Endothelial cell of umbilical vein (primary cell): ENCODE data around the gene THAP3. TPM values are rescaled to one million over a fixed set of nuclear protein-coding genes. Genes with fewer than 3 reads are reported as not detected.

Experiments
- BruUV-seq: library from RNA; stranded (reverse); fragments of 400-500 nt; replicated peaks from 2 replicates; lab custom pipeline; 2021; lab: Mats Ljungman, UMichigan
- CTCF ChIA-PET: fragments of 300-600, 350-600 bp; sonication (Branson Sonifier 250); formaldehyde crosslinking; loops from one replicate; lab custom pipeline; 2021; ENCODE audit warnings: antibody characterized with exemption, inconsistent platforms; lab: Charles Lee
- POLR2A ChIA-PET: fragments of 300-600, 350-600 bp; sonication (Branson Sonifier 250); formaldehyde crosslinking; loops from one replicate; lab custom pipeline; 2021; ENCODE audit warnings: antibody characterized with exemption, inconsistent platforms; lab: Charles Lee
- DNase-seq: peaks from one replicate; pipeline ENCODE4 v3.0.0-alpha.2; 2011; ENCODE audit warnings: low read depth, low spot score
- FAIRE-seq: peaks from 2 replicates; lab custom pipeline; 2011; peaks lifted over from hg19 to GRCh38; lab: Jason Lieb, UNC
- H2AFZ ChIP-seq: 2 replicates; pipeline ENCODE4 v1.6.0; 2012; ENCODE audit warnings: low read depth, low read length, control low read depth, inconsistent platforms
- H3K27ac ChIP-seq: 2 replicates; pipeline ENCODE4 v1.5.1; 2011; ENCODE audit warnings: low read depth, mild to moderate bottlenecking, control low read depth, low read length, moderate library complexity; ENCODE audit not compliant: insufficient read depth
- H3K27me3 ChIP-seq, 2 experiments: 2 replicates each; pipeline versions ENCODE4 v1.6.0 to v1.6.1; 2011; ENCODE audit warnings: low read length in 2 of 2, mixed read lengths in 1 of 2; ENCODE audit not compliant: control insufficient read depth in 2 of 2, insufficient read depth in 2 of 2
- H3K36me3 ChIP-seq, 2 experiments: 2 replicates in 1 of 2; 3 replicates in 1 of 2; pipeline ENCODE4 v1.5.1; 2011; ENCODE audit warnings: low read length in 2 of 2, mild to moderate bottlenecking in 1 of 2, moderate library complexity in 1 of 2; ENCODE audit not compliant: control insufficient read depth in 2 of 2, insufficient read depth in 2 of 2; ENCODE audit errors: extremely low read depth in 1 of 2
- H3K4me1 ChIP-seq: 3 replicates; pipeline ENCODE4 v1.5.1; 2011; ENCODE audit warnings: mild to moderate bottlenecking, low read length; ENCODE audit not compliant: control insufficient read depth, insufficient read depth; ENCODE audit errors: extremely low read depth
- H3K4me2 ChIP-seq: 2 replicates; pipeline ENCODE4 v1.6.1; 2011; ENCODE audit warnings: low read length, control low read depth, mixed read lengths; ENCODE audit not compliant: insufficient read depth
- H3K4me3 ChIP-seq, 3 experiments: fragments of 200-600 bp in 1 of 3; sonication (generic), shearing (Covaris generic) in 1 of 3; replicated peaks in 1 of 3; 2 replicates each; pipeline ENCODE4 v1.5.1; 2011 to 2016; ENCODE audit warnings: control low read depth in 3 of 3, low read length in 3 of 3, mild to moderate bottlenecking in 2 of 3, inconsistent platforms in 1 of 3, low read depth in 1 of 3, moderate library complexity in 1 of 3; ENCODE audit not compliant: insufficient read depth in 1 of 3
- H3K79me2 ChIP-seq: 2 replicates; pipeline ENCODE4 v1.6.0; 2012; ENCODE audit warnings: low read length, inconsistent platforms; ENCODE audit not compliant: control insufficient read depth, insufficient read depth
- H3K9ac ChIP-seq: replicated peaks from 2 replicates; pipeline ENCODE3; 2011; ENCODE audit warnings: low read length, control low read depth; ENCODE audit not compliant: insufficient read depth; ENCODE audit errors: extremely low read depth
- H3K9me1 ChIP-seq: replicated peaks from 3 replicates; pipeline ENCODE4 v1.6.0; 2011; ENCODE audit warnings: mild to moderate bottlenecking, low read length; ENCODE audit not compliant: control insufficient read depth, insufficient read depth; ENCODE audit errors: extremely low read depth
- H3K9me3 ChIP-seq: replicated peaks from 2 replicates; pipeline ENCODE4 v1.5.1; 2012; ENCODE audit warnings: low read length, inconsistent platforms; ENCODE audit not compliant: control insufficient read depth, insufficient read depth
- H4K20me1 ChIP-seq: replicated peaks from 2 replicates; pipeline ENCODE3; 2011; ENCODE audit warnings: mild to moderate bottlenecking, low read length; ENCODE audit not compliant: control insufficient read depth, insufficient read depth; ENCODE audit errors: extremely low read depth
- EZH2 ChIP-seq: IDR thresholded peaks from 2 replicates; pipeline ENCODE4 v1.6.1; 2012; ENCODE audit warnings: borderline replicate concordance, low read depth, mild to moderate bottlenecking, moderate library complexity, low read length, inconsistent platforms; ENCODE audit not compliant: severe bottlenecking
- JUN ChIP-seq: IDR thresholded peaks from 2 replicates; pipeline ENCODE4 v1.6.1; 2011; ENCODE audit warnings: borderline replicate concordance, low read depth; ENCODE audit not compliant: insufficient read length, insufficient read depth
- MAX ChIP-seq: IDR thresholded peaks from 2 replicates; pipeline ENCODE4 v1.6.1; 2011; ENCODE audit not compliant: insufficient read depth, insufficient read length
- MYC ChIP-seq: IDR thresholded peaks from one replicate; pipeline ENCODE4 v1.6.1; 2011; ENCODE audit warnings: mild to moderate bottlenecking, low read depth, low read length
- POLR2AphosphoS5 ChIP-seq: IDR thresholded peaks from 2 replicates; pipeline ENCODE4 v1.6.1; 2012; ENCODE audit warnings: low read depth, mild to moderate bottlenecking, control low read depth, low read length, moderate library complexity; ENCODE audit not compliant: insufficient read depth
- dilution Hi-C: fragments of 300-500 bp; cut with MboI; formaldehyde crosslinking; loops from one replicate; pipeline ENCODE4 v1.15.0; 2019; ENCODE audit warnings: low sequenced_read_pairs; ENCODE audit not compliant: extremely low pct_ligation_motif_present
- intact Hi-C: fragments of 100-400 bp; cut with micrococcal nuclease; formaldehyde crosslinking; loops from one replicate; pipeline ENCODE4 v1.10.0; 2022
- polyA plus RNA-seq, 4 experiments: library from polyadenylated mRNA; depleted of rRNA in 3 of 4; stranded (reverse) in 3 of 4; unstranded in 1 of 4; fragments of >200 nt; gene quantifications; 2 replicates each; pipeline versions ENCODE4 v1.2.1 to v1.2.3, GENCODE V29; 2011 to 2012; ENCODE audit warnings: missing spikeins in 1 of 4
- total RNA-seq: library from RNA; stranded (reverse); gene quantifications from 2 replicates; pipeline ENCODE4 v1.2.3, GENCODE V29; 2021
- TF ChIP-seq, protein P1 (sequence below), 2 donors: IDR thresholded peaks; 1 replicate in 1 of 2; 2 replicates in 1 of 2; pipeline ENCODE4 v1.5.1; 2011; ENCODE audit warnings: low read length in 2 of 2, mild to moderate bottlenecking in 2 of 2, moderate library complexity in 2 of 2, control low read depth in 1 of 2, inconsistent platforms in 1 of 2, low read depth in 1 of 2; ENCODE audit not compliant: insufficient read depth in 1 of 2; ENCODE audit errors: extremely low read depth in 1 of 2

THAP3 gene
- total and polyA plus RNA-seq, 2 donors (not counting 3 experiments of a cell fraction or from before 2014, with no cell fraction given) = 11.3 to 16.7 TPM

DNA sequence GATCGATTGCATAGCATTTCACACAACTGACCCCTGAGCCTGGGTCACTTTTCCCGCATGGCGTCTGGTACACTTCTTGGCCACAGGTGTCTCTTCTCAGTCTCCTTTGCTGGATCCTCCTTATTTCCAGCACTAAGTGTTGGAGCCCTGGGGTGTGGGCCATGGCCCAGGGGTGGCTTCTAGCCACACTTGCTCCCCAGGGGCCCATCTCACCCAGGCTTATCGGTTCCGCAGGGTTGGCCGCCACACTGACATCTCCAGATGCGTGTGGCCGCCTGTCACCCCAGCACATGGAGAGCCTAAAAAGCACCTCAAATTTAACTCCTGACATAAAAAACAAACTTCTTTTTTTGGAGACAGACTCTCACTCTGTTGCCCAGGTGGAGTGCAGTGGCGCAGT is 2.4 kb downstream of the THAP3 start:
- no peak for FAIRE-seq
- ChIA-PET CTCF (no interaction called here), POLR2A (no interaction called here)
- no peaks in the 10 kb centered on the region for H4K20me1 ChIP-seq
- peaks cover 11 to 22% of the 10 kb centered on the region in 2 experiments for H3K36me3 ChIP-seq
- H2AFZ ChIP-seq = no peak overlapping the region
- H3K27me3 ChIP-seq = no peaks in the 10 kb centered on the region
- intact Hi-C loops (loop anchor here (5.0 kb wide), 1 partner anchor 140 kb away; no protein-coding TSS in a partner anchor), dilution Hi-C loops (no loop called here)
- H3K4me1 ChIP-seq = peaks cover 4% of the 10 kb centered on the region
- BruUV-seq = no TSS peak
- no peak overlapping the region for H3K27ac ChIP-seq
- peaks cover 21% of the 10 kb centered on the region for H3K79me2 ChIP-seq
- TF ChIP-seq EZH2 (no peak), MYC (no peak), JUN (no peak), MAX (no peak), POLR2AphosphoS5 (no peak)
- TF ChIP-seq, protein P1, sequence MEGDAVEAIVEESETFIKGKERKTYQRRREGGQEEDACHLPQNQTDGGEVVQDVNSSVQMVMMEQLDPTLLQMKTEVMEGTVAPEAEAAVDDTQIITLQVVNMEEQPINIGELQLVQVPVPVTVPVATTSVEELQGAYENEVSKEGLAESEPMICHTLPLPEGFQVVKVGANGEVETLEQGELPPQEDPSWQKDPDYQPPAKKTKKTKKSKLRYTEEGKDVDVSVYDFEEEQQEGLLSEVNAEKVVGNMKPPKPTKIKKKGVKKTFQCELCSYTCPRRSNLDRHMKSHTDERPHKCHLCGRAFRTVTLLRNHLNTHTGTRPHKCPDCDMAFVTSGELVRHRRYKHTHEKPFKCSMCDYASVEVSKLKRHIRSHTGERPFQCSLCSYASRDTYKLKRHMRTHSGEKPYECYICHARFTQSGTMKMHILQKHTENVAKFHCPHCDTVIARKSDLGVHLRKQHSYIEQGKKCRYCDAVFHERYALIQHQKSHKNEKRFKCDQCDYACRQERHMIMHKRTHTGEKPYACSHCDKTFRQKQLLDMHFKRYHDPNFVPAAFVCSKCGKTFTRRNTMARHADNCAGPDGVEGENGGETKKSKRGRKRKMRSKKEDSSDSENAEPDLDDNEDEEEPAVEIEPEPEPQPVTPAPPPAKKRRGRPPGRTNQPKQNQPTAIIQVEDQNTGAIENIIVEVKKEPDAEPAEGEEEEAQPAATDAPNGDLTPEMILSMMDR (IDR thresholded peaks at IDR 0.05; ENCODE audit: extremely low read depth in 1 of 2, insufficient read depth in 1 of 2, low read depth in 1 of 2, low read length in 2 of 2) = no peak
- no peak overlapping the region for H3K4me2 ChIP-seq
- no peak overlapping the region for H3K4me3 ChIP-seq
- no peaks in the 10 kb centered on the region for H3K9me3 ChIP-seq
- DNase-seq = no peak
- no peak overlapping the region for H3K9ac ChIP-seq
- no peaks in the 10 kb centered on the region for H3K9me1 ChIP-seq
